Activated B cell treated with CpG ODN at 0.5 μM for 24 hours (primary cell): ENCODE results near the gene PLEKHA7. TPM values are rescaled to one million over a fixed set of nuclear protein-coding genes. Genes with fewer than 3 reads are reported as not detected.

Experiments used
- ATAC-seq: fragments of 200-7000 bp; cut with Tn5 transposase; one replicate; pipeline ENCODE4 v1.10.0; 2021; ENCODE audit warnings: low read depth, mild to moderate bottlenecking, moderate library complexity
- CTCF ChIA-PET: fragments of 350-600 bp; sonication (Branson Sonifier 250); formaldehyde crosslinking; loops from one replicate; lab custom pipeline; 2021; ENCODE audit warnings: antibody characterized with exemption; lab: Charles Lee
- POLR2A ChIA-PET: fragments of 350-600 bp; sonication (Branson Sonifier 250); formaldehyde crosslinking; loops from one replicate; lab custom pipeline; 2021; ENCODE audit warnings: antibody characterized with exemption; lab: Charles Lee
- DNase-seq: peaks from one replicate; pipeline ENCODE4 v3.0.0; 2022
- H3K27ac Mint-ChIP-seq: one replicate; pipeline ENCODE4 v1.8.0; 2020; ENCODE audit warnings: mixed read lengths
- H3K27me3 Mint-ChIP-seq: one replicate; pipeline ENCODE4 v1.8.0; 2021; ENCODE audit warnings: mixed read lengths
- H3K36me3 Mint-ChIP-seq: one replicate; pipeline ENCODE4 v1.8.0; 2021; ENCODE audit warnings: low read depth, mixed read lengths
- H3K4me1 Mint-ChIP-seq: one replicate; pipeline ENCODE4 v1.8.0; 2021; ENCODE audit warnings: mixed read lengths
- H3K4me3 Mint-ChIP-seq: one replicate; pipeline ENCODE4 v1.8.0; 2020; ENCODE audit warnings: mild to moderate bottlenecking, mixed read lengths
- H3K9me3 Mint-ChIP-seq: one replicate; pipeline ENCODE4 v1.8.0; 2020; ENCODE audit warnings: mixed read lengths
- CTCF ChIP-seq: fragments of 200-600 bp; IDR thresholded peaks from one replicate; pipeline ENCODE4 v1.8.0; 2022; ENCODE audit warnings: antibody characterized with exemption, mild to moderate bottlenecking
- intact Hi-C: fragments of 100-400 bp; cut with micrococcal nuclease; formaldehyde crosslinking; loops from one replicate; pipeline ENCODE4 v1.15.1; 2024
- total RNA-seq: library from RNA; stranded (reverse); gene quantifications from 2 replicates; pipeline ENCODE4 v1.2.3, GENCODE V29; 2022

Gene PLEKHA7
- total RNA-seq, 1 donor from 2014 or later: 4.9 TPM

- no peak for TF ChIP-seq CTCF
- POLR2A ChIA-PET: no interaction called here
- no peaks in the 10 kb centered on the region for H3K36me3 Mint-ChIP-seq
- ATAC-seq (no peak), DNase-seq (no peak)
- intact Hi-C loops: no loop called here
- CTCF ChIA-PET: no interaction called here
- H3K4me1 Mint-ChIP-seq: no peaks in the 10 kb centered on the region
- H3K27ac Mint-ChIP-seq: no peak overlapping the region
- H3K27me3 Mint-ChIP-seq: peaks cover 5% of the 10 kb centered on the region
- no peaks in the 10 kb centered on the region for H3K9me3 Mint-ChIP-seq
- H3K4me3 Mint-ChIP-seq: no peak overlapping the region
Observed at GRCh38 chr11:16883174-16883573, 131.0 kb downstream of the PLEKHA7 start.

GRCh38 chr11:16881766-16882165, 132.4 kb downstream of the PLEKHA7 start:
- Mint-ChIP-seq H3K4me1 (no peaks in the 10 kb centered on the region), H3K4me3 (no peak overlapping the region), H3K36me3 (no peaks in the 10 kb centered on the region), H3K9me3 (no peaks in the 10 kb centered on the region), H3K27me3 (peaks cover 5% of the 10 kb centered on the region), H3K27ac (no peak overlapping the region)
- ChIA-PET POLR2A (no interaction called here), CTCF (no interaction called here)
- TF ChIP-seq CTCF: no peak
- intact Hi-C loops: no loop called here
- no peak for ATAC-seq
- no peak for DNase-seq

- ATAC-seq: no peak
- CTCF ChIA-PET: no interaction called here
Observed at GRCh38 chr11:16881074-16881709, 133.0 kb downstream of the PLEKHA7 start.

GRCh38 chr11:16880184-16880801, 133.9 kb downstream of the PLEKHA7 start:
- TF ChIP-seq CTCF: no peak
- ATAC-seq (no peak), DNase-seq (no peak)
- Mint-ChIP-seq H3K27me3 (peaks cover 5% of the 10 kb centered on the region), H3K9me3 (no peaks in the 10 kb centered on the region), H3K27ac (no peak overlapping the region), H3K4me1 (no peaks in the 10 kb centered on the region), H3K36me3 (no peaks in the 10 kb centered on the region), H3K4me3 (no peak overlapping the region)
- POLR2A ChIA-PET: no interaction called here
- CTCF ChIA-PET: no interaction called here
- intact Hi-C loops: no loop called here

More at GRCh38 chr11:16881074-16881709, 133.0 kb downstream of the PLEKHA7 start:
- TF ChIP-seq CTCF: no peak
- DNase-seq: no peak
- H3K27ac Mint-ChIP-seq: no peak overlapping the region
- intact Hi-C loops: no loop called here
- H3K4me1 Mint-ChIP-seq: no peaks in the 10 kb centered on the region
- peaks cover 5% of the 10 kb centered on the region for H3K27me3 Mint-ChIP-seq
- H3K36me3 Mint-ChIP-seq: no peaks in the 10 kb centered on the region
- no peaks in the 10 kb centered on the region for H3K9me3 Mint-ChIP-seq
- POLR2A ChIA-PET: no interaction called here
- H3K4me3 Mint-ChIP-seq: no peak overlapping the region

DNA sequence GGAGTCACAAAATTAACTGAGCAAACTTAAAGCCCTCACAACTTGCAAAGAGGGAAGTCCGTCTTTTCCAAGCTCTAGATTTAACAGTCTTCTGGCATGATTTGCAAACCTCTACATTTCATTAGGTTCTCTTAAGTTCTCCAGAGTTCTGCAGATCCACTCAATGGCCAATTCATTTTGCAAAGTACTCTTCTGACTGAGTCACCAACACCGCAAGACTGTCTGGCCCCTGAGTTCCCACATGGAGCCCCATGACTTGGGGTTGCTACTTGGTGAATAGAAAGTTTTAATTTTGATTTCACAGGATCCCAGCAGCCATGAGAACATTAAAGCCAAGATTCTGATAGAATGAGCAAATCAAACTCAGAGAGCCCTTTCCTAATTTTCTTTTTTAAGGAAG, 134.5 kb downstream of the PLEKHA7 start:
- no peak for TF ChIP-seq CTCF
- H3K27me3 Mint-ChIP-seq: peaks cover 5% of the 10 kb centered on the region
- ChIA-PET CTCF (no interaction called here), POLR2A (no interaction called here)
- no peak overlapping the region for H3K4me3 Mint-ChIP-seq
- H3K9me3 Mint-ChIP-seq: no peaks in the 10 kb centered on the region
- no peak for DNase-seq
- no peak for ATAC-seq
- intact Hi-C loops: no loop called here
- H3K4me1 Mint-ChIP-seq: no peaks in the 10 kb centered on the region
- no peak overlapping the region for H3K27ac Mint-ChIP-seq
- no peaks in the 10 kb centered on the region for H3K36me3 Mint-ChIP-seq
